Osteocyte (in vitro differentiated cells): ENCODE results near the gene HS1BP3. TPM values are rescaled to one million over a fixed set of nuclear protein-coding genes. Genes with fewer than 3 reads are reported as not detected.

Experiments used
- DNase-seq: peaks from one replicate; pipeline ENCODE4 v3.0.0; 2021; ENCODE audit warnings: mixed read lengths; ENCODE audit not compliant: unreplicated experiment; ENCODE audit errors: extremely low spot score
- H3K27ac Mint-ChIP-seq: one replicate; pipeline ENCODE4 v1.8.0; 2021; ENCODE audit warnings: mild to moderate bottlenecking, mixed read lengths; ENCODE audit not compliant: unreplicated experiment
- H3K27me3 Mint-ChIP-seq: one replicate; pipeline ENCODE4 v1.8.0; 2021; ENCODE audit warnings: mixed read lengths; ENCODE audit not compliant: unreplicated experiment
- H3K36me3 Mint-ChIP-seq: one replicate; pipeline ENCODE4 v1.8.0; 2021; ENCODE audit warnings: mixed read lengths; ENCODE audit not compliant: unreplicated experiment
- H3K4me1 Mint-ChIP-seq: one replicate; pipeline ENCODE4 v1.8.0; 2021; ENCODE audit warnings: mixed read lengths; ENCODE audit not compliant: unreplicated experiment
- H3K4me3 Mint-ChIP-seq: one replicate; pipeline ENCODE4 v1.8.0; 2021; ENCODE audit warnings: mild to moderate bottlenecking, moderate library complexity, mixed read lengths; ENCODE audit not compliant: unreplicated experiment
- H3K9me3 Mint-ChIP-seq: one replicate; pipeline ENCODE4 v1.8.0; 2021; ENCODE audit warnings: mixed read lengths; ENCODE audit not compliant: unreplicated experiment
- total RNA-seq: library from RNA; stranded (reverse); gene quantifications from 2 replicates; pipeline ENCODE4 v1.2.1, GENCODE V29; 2021
- TF ChIP-seq, protein P1 (sequence below): fragments of 200-600 bp; sonication (generic); IDR thresholded peaks from 2 replicates; pipeline ENCODE4 v1.5.0; 2021; ENCODE audit warnings: antibody characterized with exemption, mild to moderate bottlenecking, moderate library complexity

The HS1BP3 gene
- total RNA-seq, 1 donor from 2014 or later: 40.5 TPM

DNA sequence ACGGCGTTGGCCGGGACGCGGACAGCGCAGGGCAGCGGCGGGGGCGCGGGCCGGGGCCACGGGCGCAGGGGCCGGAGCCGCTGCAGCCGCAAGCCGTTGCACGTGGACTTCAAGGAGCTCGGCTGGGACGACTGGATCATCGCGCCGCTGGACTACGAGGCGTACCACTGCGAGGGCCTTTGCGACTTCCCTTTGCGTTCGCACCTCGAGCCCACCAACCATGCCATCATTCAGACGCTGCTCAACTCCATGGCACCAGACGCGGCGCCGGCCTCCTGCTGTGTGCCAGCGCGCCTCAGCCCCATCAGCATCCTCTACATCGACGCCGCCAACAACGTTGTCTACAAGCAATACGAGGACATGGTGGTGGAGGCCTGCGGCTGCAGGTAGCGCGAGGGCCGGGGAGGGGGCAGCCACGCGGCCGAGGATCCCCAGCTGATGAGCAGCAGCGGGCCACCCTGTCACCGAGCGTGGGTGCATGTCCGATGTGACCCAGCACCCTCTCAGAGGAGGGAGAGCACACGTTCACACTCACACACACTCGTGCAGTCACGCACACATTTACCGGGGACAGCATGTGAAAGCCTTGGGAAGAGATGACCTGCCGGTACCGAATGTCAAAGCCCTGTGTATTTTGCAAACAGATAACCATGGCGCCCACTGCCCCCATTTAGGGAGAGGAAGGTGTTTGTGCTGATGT lies 20.3 kb upstream of the HS1BP3 start:
- Mint-ChIP-seq H3K4me1 (peaks cover 25% of the 10 kb centered on the region), H3K4me3 (no peak overlapping the region), H3K27ac (no peak overlapping the region), H3K36me3 (peaks cover 6% of the 10 kb centered on the region), H3K9me3 (no peaks in the 10 kb centered on the region), H3K27me3 (peaks cover 7% of the 10 kb centered on the region)
- DNase-seq: no peak
- TF ChIP-seq, protein P1, sequence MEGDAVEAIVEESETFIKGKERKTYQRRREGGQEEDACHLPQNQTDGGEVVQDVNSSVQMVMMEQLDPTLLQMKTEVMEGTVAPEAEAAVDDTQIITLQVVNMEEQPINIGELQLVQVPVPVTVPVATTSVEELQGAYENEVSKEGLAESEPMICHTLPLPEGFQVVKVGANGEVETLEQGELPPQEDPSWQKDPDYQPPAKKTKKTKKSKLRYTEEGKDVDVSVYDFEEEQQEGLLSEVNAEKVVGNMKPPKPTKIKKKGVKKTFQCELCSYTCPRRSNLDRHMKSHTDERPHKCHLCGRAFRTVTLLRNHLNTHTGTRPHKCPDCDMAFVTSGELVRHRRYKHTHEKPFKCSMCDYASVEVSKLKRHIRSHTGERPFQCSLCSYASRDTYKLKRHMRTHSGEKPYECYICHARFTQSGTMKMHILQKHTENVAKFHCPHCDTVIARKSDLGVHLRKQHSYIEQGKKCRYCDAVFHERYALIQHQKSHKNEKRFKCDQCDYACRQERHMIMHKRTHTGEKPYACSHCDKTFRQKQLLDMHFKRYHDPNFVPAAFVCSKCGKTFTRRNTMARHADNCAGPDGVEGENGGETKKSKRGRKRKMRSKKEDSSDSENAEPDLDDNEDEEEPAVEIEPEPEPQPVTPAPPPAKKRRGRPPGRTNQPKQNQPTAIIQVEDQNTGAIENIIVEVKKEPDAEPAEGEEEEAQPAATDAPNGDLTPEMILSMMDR: no peak

DNA sequence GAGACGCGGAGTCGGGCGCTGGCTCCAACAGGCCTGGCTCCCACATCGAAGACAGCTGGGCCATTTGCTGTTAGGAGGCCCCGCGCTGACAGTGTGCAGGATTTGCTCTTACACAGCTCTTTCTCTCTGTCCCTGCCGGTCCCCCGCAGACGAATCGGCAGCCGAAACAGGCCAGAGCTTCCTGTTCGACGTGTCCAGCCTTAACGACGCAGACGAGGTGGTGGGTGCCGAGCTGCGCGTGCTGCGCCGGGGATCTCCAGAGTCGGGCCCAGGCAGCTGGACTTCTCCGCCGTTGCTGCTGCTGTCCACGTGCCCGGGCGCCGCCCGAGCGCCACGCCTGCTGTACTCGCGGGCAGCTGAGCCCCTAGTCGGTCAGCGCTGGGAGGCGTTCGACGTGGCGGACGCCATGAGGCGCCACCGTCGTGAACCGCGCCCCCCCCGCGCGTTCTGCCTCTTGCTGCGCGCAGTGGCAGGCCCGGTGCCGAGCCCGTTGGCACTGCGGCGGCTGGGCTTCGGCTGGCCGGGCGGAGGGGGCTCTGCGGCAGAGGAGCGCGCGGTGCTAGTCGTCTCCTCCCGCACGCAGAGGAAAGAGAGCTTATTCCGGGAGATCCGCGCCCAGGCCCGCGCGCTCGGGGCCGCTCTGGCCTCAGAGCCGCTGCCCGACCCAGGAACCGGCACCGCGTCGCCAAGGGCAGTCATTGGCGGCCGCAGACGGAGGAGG lies 19.6 kb upstream of the HS1BP3 start:
- no peak overlapping the region for H3K4me3 Mint-ChIP-seq
- H3K9me3 Mint-ChIP-seq: no peaks in the 10 kb centered on the region
- peaks cover 24% of the 10 kb centered on the region for H3K4me1 Mint-ChIP-seq
- DNase-seq: no peak
- peaks cover 6% of the 10 kb centered on the region for H3K36me3 Mint-ChIP-seq
- TF ChIP-seq, protein P1: no peak
- H3K27me3 Mint-ChIP-seq: peaks cover 9% of the 10 kb centered on the region
- no peak overlapping the region for H3K27ac Mint-ChIP-seq

DNA sequence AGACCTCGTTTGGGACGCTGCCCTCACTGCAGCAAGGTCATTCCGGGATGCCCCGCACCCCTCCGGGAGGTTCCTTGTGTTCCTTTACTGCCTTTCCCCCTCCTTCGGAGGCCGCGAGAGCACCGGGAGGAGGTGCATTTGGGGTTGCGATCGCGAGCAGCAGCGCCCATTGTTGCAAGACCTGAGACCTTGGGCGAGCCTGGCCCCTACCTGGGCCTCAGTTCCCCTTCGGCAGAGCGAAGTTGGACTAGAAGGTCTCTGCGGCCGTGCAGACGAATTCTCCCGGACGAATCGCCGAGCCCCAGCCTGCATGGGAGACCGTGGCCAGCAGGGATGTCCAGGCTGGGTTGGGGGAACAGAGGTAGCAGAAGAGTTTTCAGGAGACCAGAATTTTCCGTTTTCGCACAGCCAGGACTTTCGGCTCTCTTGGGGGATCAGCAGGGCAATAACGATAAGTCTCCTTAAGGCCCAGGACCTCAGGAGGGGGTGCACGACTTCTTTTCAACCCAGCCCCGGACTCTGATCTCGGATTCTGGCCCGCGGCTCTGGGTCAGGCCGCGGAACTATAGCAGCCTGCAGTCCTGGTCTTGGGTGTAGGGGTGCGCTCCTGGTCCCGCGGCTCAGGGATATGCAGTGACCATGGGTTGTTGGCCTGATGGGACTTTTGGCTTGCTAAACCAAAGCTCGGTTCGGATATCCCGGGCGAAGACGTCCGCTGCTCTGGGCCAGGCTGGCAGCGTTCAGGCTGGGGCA lies 18.8 kb upstream of the HS1BP3 start:
- TF ChIP-seq, protein P1: no peak
- no peak overlapping the region for H3K27ac Mint-ChIP-seq
- H3K9me3 Mint-ChIP-seq: no peaks in the 10 kb centered on the region
- DNase-seq: no peak
- H3K36me3 Mint-ChIP-seq: peaks cover 6% of the 10 kb centered on the region
- H3K4me3 Mint-ChIP-seq: no peak overlapping the region
- H3K27me3 Mint-ChIP-seq: peaks cover 17% of the 10 kb centered on the region
- peaks cover 18% of the 10 kb centered on the region for H3K4me1 Mint-ChIP-seq

DNA sequence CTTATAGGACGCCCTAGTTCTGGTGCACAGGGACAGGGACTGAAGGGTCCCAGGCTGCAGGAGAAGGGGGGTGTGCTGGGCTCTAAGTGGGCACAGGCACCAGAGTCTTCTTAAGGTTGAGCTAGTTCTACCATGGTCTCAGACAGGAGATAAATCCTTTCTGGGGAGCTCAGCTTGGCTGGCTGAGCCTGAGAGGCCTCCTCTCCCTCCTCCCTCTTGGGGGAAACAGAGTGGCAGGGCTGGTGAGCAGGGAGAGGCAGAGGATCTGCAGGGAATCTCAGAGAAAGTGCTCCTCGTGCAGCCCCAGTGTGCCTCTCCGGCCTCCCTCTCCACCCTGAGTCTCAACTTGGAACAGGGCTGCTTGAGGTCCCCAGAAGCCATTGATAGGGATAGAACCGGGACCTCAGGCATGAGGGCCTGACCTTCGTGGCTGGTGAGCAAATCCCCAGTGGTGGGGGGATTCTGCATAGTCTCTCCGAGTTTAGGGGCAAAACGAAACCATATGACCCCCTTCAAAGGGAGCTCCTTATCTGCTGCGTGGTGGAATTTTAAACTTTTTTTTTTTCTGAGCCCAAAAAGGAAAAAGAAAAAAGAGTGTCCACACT lies 18.1 kb upstream of the HS1BP3 start:
- Mint-ChIP-seq H3K4me1 (peaks cover 14% of the 10 kb centered on the region), H3K27me3 (peaks cover 24% of the 10 kb centered on the region), H3K27ac (no peak overlapping the region), H3K4me3 (no peak overlapping the region), H3K9me3 (no peaks in the 10 kb centered on the region), H3K36me3 (peaks cover 6% of the 10 kb centered on the region)
- TF ChIP-seq, protein P1: no peak
- DNase-seq: no peak
